ENCODE results near the gene SUN1. TPM values are rescaled to one million over a fixed set of nuclear protein-coding genes. Genes with fewer than 3 reads are reported as not detected.
A peak's percentile ranks its signal among the peaks of the same experiment; 100 is the strongest.

Gene SUN1
- total RNA-seq, 1 donor from 2014 or later = 246 TPM

GRCh38 chr7:892648-893593 lies 60.6 kb downstream of the SUN1 start:
- DNase-seq = no peak

GRCh38 chr7:893686-894085 lies 61.4 kb downstream of the SUN1 start:
- DNase-seq = no peak

GRCh38 chr7:894164-894867 lies 62.0 kb downstream of the SUN1 start:
- DNase-seq = no peak

GRCh38 chr7:894927-895450 lies 62.7 kb downstream of the SUN1 start:
- DNase-seq = no peak

- no peak for DNase-seq
Observed at GRCh38 chr7:895451-896052, 63.3 kb downstream of the SUN1 start.

GRCh38 chr7:896346-897075 lies 64.2 kb downstream of the SUN1 start:
- no peak for DNase-seq

GRCh38 chr7:897086-897485 lies 64.8 kb downstream of the SUN1 start:
- no peak for DNase-seq

- no peak for DNase-seq
Observed at GRCh38 chr7:897771-898376, 65.6 kb downstream of the SUN1 start.

- no peak for DNase-seq
Observed at GRCh38 chr7:898460-898854, 66.2 kb downstream of the SUN1 start.

GRCh38 chr7:898855-899681 lies 66.8 kb downstream of the SUN1 start:
- DNase-seq = no peak

GRCh38 chr7:899806-900205 lies 67.5 kb downstream of the SUN1 start:
- DNase-seq = no peak

- DNase-seq = no peak
Observed at GRCh38 chr7:900331-901040, 68.2 kb downstream of the SUN1 start.

GRCh38 chr7:901041-901387 lies 68.7 kb downstream of the SUN1 start:
- no peak for DNase-seq

- peak; percentile 30 for DNase-seq
Observed at GRCh38 chr7:901388-902154, 69.3 kb downstream of the SUN1 start.

GRCh38 chr7:902996-903395 lies 70.7 kb downstream of the SUN1 start:
- no peak for DNase-seq

- DNase-seq = no peak
Observed at GRCh38 chr7:903921-904755, 71.9 kb downstream of the SUN1 start.

- no peak for DNase-seq
Observed at GRCh38 chr7:904847-905246, 72.6 kb downstream of the SUN1 start.

- no peak for DNase-seq
Observed at GRCh38 chr7:906776-907157, 74.5 kb downstream of the SUN1 start.
